Measurements from ENCODE around the gene N4BP2. TPM values are rescaled to one million over a fixed set of nuclear protein-coding genes. Genes with fewer than 3 reads are reported as not detected.
"Not testable (repeated sequence)": the region's sequence is repeated elsewhere in the genome, so short reads cannot be mapped to it uniquely, and the experiment has no call there.

Gene N4BP2
- total RNA-seq, 1 donor from 2014 or later = 7.2 TPM

DNA sequence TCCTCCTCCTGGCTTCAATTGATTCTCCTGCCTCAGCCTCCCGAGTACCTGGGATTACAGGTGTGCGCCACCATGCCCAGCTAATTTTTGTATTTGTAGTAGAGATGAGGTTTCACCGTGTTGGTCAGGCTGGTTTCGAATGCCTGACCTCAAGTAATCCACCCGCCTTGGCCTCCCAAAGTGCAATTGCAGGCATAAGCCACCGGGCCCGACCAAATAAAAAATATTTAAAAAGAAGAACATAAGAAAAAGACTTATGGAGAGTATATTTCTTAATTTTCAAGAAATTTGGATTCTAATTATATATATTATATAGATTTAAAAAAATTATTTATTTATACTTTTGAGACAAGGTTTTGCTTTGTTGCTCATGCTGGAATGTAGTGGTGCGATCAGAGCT lies 29.8 kb downstream of the N4BP2 start:
- ATAC-seq (no peak), DNase-seq (ENCODE audit: low spot score) (no peak)

DNA sequence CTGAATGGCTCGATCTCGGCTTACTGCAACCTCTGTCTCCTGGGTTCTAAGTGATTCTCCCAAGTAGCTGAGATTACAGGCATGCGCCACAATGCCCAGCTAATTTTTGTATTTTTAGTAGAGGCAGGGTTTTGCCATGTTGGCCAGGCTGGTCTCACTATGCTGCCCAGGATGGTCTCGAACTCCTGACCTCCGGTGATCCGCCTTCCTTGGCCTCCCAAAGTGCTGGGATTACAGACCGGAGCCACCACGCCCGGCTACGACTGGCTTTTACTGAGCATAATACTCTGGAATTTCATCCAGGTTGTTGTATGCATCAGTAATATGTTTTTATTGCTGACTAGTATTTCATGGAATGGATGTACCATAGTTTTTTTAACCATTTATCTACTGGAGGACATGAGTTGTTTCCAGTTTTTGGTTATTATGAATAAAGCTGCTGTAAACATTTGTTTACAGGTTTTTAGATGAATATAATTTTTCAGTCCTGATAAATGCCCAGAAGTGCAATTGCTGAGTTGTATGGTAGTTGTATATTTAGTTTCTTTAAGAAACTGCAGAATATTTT lies 31.2 kb downstream of the N4BP2 start:
- no peak for ATAC-seq
- no peak for DNase-seq (ENCODE audit: low spot score)

DNA sequence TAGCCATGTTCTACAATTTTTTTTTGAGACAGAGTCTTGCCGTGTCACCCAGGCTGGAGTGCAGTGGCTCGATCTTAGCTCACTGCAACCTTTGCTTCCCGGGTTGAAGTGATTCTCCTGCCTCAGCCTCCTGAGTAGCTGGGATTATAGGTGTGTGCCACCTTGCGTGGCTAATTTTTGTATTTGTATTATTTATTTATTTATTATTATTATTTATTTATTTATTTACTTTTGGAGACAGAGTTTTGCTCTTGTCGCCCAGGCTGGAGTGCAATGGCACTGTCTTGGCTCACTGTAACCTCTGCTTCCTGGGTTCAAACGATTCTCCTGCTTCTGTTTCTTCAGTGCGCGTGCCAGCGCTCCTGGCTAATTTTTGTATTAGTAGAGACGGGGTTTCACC lies 36.8 kb downstream of the N4BP2 start:
- ATAC-seq; DNase-seq (ENCODE audit: low spot score): not testable (repeated sequence)

DNA sequence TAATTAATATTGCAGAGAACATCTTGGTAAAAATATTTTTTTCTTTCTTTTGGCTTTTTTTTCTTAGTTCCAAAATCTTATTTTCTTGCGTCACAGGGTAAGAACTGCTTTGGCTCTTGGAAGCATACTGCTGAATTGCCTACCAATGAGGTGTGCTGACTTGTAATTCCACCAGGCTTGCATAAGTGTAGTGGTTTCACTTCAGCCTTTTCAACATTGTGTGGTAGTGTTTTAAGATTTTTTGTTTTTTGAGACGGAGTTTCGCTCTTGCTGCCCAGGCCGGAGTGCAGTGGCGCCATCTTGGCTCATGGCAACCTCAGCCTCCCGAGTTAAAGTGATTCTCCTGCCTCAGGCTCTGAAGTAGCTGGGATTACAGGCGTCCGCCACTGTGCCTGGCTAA lies 42.4 kb downstream of the N4BP2 start:
- peak; percentile 31 for ATAC-seq
- no peak for DNase-seq (ENCODE audit: low spot score)

DNA sequence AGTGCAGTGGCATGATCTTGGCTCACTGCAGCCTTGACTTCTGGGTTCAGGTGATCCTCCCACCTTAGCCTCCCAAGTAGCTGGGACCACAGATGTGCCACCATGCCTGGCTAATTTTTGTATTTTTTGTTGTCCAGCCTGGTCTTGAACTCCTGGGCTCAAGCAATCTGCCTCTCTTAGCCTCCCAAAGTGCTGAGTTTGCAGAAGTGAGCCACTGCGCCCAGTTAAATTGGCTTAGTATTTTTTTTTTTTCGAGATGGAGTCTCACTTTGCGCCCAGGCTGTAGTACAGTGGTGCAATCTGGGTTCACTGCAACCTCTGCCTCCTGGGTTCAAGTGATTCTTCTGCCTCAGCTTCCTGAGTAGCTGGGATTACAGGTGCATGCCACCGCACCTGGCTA lies 50.5 kb downstream of the N4BP2 start:
- not testable (repeated sequence) for ATAC-seq; DNase-seq (ENCODE audit: low spot score)

DNA sequence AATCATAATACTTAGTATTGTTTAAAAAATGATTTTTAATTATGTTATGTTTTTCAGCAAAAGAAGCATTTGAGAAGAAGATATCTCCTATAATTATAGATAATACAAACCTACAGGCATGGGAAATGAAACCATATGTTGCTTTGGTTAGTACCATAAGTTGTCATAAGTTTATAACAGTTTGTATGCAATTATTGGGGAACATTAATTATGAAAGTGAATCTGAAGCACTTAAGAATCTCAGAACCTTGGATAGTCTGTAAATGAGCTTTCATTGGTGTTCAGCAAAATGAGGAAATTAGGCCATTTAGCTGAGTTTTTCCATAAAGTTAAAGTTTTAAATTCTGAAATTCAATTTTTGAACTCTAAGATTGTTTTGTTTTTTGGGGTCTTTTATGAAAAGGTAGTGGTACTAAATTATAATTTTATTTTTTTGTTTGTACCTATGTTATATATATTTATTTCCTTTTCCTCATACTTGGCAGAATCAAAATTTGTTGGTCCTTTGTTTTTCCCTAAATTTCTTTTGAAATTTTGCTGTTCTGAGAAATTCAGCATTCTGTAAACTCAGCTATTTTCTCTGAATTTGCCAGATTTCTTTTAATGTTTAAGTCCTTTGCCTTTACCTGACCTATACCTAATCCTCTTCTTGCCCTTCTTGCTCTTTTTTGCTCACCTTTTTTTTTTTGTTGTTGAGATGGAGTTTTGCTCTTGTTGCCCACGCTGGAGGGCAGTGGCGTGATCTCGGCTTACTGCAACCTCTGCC lies 55.6 kb downstream of the N4BP2 start:
- ATAC-seq = no peak

DNA sequence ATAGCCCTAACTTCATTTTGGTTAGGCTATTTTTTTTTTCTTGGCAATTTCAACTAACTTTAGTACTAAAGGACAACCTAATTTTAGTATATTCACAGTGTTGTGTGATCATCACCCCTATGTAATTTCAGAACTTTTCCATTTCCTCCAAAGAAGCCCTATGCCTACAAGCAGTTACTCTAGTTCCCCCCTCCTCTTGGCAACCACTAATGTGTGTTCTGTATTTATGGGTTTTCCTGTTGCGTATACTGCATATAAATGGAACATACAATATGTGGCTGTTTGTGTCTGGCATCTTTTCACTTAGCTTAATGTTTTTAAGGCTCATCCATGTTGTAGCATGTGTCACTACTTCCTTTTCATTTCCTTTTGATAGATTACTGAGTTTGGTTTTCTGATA lies 57.6 kb downstream of the N4BP2 start:
- no peak for DNase-seq (ENCODE audit: low spot score)
- no peak for ATAC-seq

More for the DNA sequence above, 55.6 kb downstream of the N4BP2 start:
- no peak for DNase-seq (ENCODE audit: low spot score)

DNA sequence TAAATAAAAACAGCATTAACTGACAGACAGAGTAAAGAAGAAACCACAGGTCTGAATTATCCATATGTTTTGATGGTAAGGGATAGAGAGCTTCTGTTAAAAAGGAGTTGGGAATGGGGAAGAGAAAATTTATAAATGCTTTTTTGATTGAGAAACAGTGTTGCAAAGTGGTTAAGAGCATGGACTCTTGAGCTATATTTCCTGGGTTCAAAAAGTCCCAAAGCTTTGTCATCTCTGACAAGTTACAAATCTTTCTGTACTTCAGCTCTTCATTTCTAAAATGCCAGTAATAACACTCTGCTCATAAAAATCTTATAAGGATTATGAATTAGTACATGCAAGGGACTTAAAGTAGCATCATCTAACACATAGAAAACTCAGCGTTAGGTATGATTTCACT lies 62.2 kb downstream of the N4BP2 start:
- DNase-seq (ENCODE audit: low spot score) = no peak
- no peak for ATAC-seq

DNA sequence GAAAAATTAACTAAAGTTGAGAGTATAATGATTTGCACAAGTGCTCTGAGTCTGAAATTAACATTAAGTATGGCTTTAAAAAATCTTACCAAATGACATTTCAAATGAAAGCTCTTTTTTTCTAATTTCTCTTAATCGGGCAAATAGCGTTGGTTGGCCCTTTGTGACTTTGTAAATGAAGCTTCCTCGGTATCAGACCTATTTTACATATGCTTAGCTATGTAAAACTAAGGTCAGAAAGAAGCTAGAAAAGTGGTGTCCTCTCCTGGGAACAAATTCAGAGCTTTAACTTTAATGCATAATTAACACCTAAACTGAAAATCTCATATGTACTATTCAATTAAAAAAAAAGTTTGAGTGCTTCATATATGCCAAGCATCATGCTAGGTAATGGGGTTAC lies 62.7 kb downstream of the N4BP2 start:
- DNase-seq (ENCODE audit: low spot score) = no peak
- no peak for ATAC-seq

DNA sequence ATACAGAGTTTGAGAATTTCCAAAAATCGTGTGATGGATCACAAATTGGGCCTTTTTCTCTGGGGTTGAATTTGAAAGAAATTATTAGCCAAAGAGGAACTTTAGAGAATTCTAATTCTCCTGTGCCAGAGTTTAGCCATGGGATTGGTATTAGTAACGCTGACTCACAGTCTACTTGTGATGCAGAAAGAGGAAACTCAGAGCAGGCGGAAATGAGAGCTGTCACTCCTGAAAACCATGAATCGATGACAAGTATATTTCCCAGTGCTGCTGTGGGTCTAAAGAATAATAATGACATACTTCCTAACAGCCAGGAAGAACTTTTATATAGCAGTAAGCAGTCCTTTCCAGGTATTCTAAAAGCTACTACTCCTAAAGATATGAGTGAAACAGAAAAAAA lies 64.9 kb downstream of the N4BP2 start:
- ATAC-seq (peak; percentile 34), DNase-seq (ENCODE audit: low spot score) (no peak)

DNA sequence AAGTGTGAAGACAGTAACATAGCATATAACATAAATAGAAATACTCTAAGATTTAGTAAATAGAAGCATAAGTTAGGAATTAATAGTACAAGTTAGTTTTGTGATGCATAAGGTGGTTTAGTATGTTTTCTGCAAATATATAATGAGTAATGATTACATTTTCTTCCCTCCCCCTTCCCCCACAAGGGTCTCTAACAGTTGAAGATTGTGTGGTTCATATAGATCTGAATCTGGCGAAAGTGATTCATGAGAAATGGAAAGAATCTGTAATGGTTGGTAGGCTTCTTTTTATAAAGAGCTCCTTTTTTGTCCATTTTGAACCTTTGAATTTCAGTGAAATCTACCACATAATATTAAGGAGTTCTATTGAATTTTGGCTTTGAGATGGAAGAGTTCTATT lies 66.3 kb downstream of the N4BP2 start:
- no peak for DNase-seq (ENCODE audit: low spot score)
- no peak for ATAC-seq

DNA sequence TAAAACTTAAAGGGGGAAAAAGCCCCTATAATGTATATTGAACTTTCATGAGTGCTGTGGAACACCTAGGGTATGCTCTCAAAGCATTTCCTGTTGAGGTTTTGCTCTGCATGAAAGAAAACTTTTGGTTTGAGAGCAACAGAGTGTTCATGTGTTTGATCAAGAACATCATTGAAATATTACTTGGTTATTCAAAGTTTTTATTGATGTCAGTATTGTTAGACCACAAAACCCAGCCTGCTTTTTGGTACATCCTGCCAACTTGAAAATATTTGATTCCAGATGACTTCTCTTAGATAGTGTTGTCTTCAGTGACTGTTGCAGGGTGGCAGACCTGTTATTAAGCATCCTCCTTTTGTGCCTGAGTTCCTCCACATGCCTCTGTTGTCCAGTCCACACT lies 68.0 kb downstream of the N4BP2 start:
- DNase-seq (ENCODE audit: low spot score) = no peak
- ATAC-seq = no peak

DNA sequence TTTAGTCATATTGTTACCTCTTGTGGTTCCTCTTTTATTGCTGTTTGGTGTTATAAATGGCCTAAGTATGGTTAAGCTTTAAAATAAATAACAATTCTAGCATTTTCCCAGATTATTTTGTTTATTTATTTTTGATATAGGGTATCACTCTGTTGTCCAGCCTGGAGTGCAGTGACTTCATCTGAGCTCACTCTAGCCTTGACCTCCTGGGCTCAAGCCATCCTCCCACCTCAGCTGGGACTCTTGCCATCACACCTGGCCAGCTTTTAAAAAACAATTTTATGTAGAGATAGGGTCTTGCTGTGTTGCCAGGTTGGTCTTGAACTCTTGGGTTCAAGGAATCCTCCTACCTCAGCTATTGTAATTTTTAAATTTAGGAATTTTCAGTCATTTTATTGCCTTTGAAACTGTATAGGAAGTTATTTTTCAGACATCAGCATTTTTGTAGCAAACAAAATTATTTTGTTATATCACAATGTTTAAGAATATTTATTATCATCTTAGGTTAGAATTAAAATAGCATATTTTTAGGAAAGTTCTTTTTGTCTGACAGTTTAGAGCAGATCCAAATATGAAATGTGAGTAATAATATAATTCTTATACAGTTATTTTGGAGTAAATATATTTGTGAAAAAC lies 73.9 kb downstream of the N4BP2 start:
- DNase-seq (ENCODE audit: low spot score) (no peak), ATAC-seq (peak; percentile 55)

DNA sequence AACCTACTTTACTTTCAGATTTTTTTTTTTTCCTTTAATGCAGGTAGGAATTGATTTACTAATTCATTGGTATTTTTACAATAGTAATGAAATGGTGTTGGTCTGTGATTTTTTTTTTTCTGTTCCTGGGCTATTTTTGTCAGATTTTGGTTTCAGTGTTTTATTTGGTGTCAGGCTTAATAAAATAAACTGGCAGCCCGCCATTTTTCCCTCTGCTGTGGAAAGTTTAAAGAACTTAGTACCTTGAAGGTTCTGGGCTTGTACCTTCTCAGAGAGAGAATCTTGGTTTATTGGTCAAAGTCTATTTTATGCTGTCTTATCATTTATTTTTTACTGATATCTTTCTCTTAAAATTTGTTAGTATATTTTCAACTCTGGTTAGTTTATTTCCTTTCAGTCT lies 76.2 kb downstream of the N4BP2 start:
- ATAC-seq (no peak), DNase-seq (ENCODE audit: low spot score) (no peak)

DNA sequence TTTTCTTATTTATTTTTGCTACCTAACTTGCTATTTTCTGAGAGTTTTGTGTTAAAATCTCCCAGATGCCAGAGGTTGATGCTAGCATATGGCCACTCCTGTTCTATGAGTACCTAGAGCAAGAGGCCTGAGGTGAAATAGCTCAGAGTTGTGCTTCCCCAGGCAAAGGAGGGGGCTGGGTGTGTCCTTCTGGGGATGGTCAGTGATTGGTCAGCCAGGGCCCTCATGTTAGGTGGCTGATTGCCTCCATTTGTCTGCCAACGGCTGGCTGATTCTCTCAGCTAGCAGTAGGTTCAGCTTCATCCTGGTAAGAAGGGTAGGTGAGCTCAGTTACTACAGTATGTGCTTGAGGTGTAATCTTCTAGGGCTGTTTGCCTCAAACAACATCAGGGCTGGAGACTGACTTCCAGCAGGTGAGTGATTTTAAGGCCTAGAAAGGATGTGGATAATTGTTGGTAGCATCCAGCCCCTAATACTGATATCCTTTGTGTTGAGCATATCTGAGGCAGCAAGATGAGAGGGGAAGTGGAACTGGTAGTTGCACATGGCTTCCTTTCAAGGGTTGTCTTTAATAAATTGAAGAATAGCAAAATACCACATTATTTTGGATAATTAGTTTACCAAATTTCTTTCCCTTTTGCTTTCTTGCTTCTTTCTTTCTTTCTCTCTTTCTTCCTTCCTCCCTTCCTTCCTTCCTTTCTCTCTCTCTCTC lies 77.7 kb downstream of the N4BP2 start:
- no peak for DNase-seq (ENCODE audit: low spot score)
- no peak for ATAC-seq

DNA sequence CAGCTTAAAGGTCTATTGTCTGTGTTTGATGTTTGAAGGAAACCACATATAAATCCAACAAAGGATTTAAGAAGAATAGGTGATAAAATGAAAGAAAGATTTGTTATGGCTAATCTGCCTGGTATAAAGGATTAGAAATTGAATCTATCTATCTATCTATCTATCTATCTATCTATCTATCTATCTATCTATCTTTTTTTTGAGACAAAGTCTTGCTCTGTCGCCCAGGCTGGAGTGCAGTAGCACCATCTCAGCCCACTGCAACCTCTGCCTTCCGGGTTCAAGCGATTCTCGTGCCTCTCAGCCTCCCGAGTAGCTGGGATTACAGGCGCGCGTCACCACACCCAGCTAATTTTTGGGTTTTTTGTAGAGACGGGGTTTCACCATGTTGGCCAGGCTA lies 79.6 kb downstream of the N4BP2 start:
- not testable (repeated sequence) for ATAC-seq; DNase-seq (ENCODE audit: low spot score)

DNA sequence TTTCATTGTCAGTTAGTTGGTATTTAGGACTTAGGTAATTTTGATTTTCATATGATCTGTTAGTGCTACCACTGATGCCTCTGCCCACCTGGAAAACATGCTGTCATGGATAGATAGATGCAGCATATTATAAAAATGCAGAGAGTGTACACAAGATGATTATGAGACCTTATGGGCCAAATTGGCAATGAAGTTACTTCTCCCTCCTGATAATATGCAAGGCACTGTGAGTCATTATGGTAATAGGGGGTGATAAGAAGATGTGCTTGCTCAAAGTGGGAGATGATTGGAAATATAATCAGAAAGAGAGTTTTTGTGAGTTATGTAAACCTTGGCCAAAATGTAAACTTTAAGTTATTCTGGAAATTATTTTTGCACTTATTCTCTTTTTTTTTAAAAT lies 83.5 kb downstream of the N4BP2 start:
- DNase-seq (ENCODE audit: low spot score) (no peak), ATAC-seq (no peak)

DNA sequence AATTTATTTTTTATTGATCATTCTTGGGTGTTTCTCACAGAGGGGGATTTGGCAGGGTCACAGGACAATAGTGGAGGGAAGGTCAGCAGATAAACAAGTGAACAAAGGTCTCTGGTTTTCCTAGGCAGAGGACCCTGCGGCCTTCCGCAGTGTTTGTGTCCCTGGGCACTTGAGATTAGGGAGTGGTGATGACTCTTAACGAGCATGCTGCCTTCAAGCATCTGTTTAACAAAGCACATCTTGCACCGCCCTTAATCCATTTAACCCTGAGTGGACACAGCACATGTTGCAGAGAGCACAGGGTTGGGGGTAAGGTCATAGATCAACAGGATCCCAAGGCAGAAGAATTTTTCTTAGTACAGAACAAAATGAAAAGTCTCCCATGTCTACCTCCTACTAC lies 83.9 kb downstream of the N4BP2 start:
- not testable (repeated sequence) for ATAC-seq; DNase-seq (ENCODE audit: low spot score)

DNA sequence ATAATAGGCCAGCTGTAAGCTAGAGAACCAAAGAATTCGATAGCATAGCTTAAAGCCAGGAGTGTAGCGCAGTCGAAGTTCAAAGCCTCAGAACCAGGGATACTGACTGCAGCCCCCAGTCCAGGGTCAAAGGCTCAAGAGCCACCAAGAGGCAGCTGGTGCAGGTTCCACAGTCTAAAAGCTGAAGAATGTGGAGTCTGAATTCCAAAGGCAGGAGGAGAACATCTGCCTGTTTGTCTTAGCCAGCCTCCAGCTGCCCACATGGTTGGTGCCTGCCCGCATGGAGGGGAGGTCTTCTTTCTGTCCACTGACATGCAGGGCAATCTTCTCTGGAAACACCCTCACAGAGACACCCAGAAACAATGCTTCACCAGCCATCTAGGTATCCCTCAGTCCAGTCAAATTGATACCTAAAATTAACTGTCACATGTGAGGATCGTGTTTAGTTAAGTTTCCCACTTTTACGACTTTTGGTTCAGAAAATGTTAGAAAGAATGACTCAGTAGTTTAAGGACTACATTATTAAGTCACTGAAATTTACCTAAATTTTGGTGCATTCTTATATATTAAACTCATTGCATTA lies 87.4 kb downstream of the N4BP2 start:
- no peak for ATAC-seq

DNA sequence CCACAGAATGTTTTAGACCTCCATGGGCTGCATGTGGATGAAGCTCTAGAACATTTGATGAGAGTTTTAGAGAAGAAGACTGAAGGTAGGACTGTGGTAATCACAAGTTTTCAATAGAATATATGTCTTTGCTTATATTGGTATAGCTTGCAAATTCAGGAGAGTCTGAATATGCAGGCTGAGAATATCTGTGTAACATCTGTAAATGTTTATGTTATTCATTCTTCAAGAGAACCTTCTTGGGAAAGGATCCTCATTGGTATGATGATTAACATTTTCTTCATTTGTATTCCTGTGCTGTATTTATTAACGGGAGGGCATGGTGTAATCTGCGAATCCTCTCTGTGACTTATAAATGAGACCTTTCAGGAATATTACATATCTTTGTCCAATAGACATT lies 88.1 kb downstream of the N4BP2 start:
- no peak for DNase-seq (ENCODE audit: low spot score)

More for the DNA sequence above, 87.4 kb downstream of the N4BP2 start:
- DNase-seq (ENCODE audit: low spot score) = no peak

DNA sequence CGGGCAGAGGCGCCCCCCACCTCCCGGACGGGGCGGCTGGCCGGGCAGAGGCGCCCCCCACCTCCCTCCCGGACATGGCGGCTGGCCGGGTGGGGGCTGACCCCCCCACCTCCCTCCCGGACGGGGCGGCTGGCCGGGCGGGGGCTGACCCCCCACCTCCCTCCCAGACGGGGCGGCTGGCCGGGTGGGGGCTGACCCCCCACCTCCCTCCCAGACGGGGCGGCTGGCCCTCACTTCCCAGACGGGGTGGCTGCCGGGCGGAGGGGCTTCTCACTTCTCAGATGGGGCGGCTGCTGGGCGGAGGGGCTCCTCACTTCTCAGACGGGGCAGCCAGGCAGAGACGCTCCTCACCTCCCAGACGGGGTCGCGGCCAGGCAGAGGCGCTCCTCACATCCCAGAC lies 90.8 kb downstream of the N4BP2 start:
- DNase-seq (ENCODE audit: low spot score); ATAC-seq: not testable (repeated sequence)

More for the DNA sequence above, 88.1 kb downstream of the N4BP2 start:
- no peak for ATAC-seq
